NCI-H146 (cell line): Measurements from ENCODE around the gene VPS36.
A peak's percentile ranks its signal among the peaks of the same experiment; 100 is the strongest.
"Not testable (repeated sequence)": the region's sequence is repeated elsewhere in the genome, so short reads cannot be mapped to it uniquely, and the experiment has no call there.

Experiments
- DNase-seq: peaks from one replicate; lab custom pipeline; 2025; lab: John Stamatoyannopoulos, UW

The VPS36 gene

GRCh38 chr13:52374873-52375411 lies 75.5 kb downstream of the VPS36 start:
- no peak for DNase-seq

DNA sequence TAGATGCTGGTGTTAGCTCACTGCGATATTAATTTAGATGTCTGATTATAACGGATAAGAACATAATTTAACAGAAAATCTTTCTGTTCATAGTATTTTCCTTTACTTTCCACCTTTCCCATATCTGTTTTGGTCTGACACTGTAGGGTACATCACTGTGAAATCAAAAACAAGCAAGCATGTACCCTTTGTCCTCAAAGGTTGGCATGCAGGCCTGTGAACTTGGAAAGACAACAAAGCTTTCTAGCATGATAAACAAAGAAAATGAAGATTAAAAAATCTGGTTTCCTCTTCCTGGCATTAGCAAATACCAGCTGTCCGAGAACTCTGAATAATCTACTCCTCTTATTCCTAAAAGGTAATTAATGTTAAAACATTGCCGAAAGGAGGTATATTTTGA lies 76.0 kb downstream of the VPS36 start:
- no peak for DNase-seq

DNA sequence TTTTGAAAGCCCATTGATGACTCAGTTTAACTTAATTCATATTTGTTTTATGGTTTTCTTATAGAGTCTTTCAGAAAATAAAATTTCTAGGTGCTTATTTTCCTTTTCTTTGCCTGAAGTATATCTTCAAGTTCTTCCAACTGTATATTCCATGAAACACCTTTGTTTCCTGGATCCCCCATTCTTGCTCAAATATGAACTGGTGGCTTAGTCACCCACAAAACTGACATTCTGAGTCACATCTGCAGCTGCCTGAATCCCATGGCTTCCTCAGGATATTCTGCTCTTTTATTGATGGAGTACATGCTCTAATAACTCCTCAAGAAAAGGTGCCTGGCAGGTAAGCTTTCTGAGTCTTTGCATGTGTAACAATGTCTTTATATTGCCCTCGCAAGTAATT lies 77.2 kb downstream of the VPS36 start:
- DNase-seq, result not testable (repeated sequence)

- DNase-seq, result peak; percentile 42
Observed at GRCh38 chr13:52371736-52372247, 78.6 kb downstream of the VPS36 start.

DNA sequence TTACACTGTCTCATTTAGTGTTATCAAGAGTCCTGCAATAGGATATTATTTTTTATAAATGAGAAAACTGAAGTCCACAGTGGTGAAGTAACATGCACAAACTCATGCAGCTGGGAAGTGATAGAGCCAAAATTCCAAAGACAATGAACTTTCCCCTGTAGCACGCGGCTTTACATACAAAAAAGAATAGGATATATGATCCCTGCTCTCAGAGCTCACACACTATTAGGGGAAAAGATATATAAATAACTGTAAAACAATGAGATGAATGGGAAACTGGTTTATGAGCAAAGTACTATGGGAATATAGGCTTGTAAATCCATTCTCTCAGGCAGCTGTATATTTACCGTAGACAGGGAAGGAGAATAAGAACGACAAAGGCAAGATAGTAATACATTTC lies 84.1 kb downstream of the VPS36 start:
- no peak for DNase-seq
